ENCODE results near the gene RASSF1. TPM values are rescaled to one million over a fixed set of nuclear protein-coding genes. Genes with fewer than 3 reads are reported as not detected.

Gene RASSF1, protein sequence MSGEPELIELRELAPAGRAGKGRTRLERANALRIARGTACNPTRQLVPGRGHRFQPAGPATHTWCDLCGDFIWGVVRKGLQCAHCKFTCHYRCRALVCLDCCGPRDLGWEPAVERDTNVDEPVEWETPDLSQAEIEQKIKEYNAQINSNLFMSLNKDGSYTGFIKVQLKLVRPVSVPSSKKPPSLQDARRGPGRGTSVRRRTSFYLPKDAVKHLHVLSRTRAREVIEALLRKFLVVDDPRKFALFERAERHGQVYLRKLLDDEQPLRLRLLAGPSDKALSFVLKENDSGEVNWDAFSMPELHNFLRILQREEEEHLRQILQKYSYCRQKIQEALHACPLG
- total RNA-seq (2014; rRNA removed; shearing (Covaris generic)): 51.7 and 77.8 TPM in 2 replicates

- DNase-seq (ENCODE audit: low read depth): peak; percentile 81
Observed at GRCh38 chr3:50340448-50341329, at the start of gene RASSF1. Gene RASSF1, minus strand, starts transcription at chr3:50340836. Its CDS starts 31 bp downstream, at chr3:50340805.

DNA sequence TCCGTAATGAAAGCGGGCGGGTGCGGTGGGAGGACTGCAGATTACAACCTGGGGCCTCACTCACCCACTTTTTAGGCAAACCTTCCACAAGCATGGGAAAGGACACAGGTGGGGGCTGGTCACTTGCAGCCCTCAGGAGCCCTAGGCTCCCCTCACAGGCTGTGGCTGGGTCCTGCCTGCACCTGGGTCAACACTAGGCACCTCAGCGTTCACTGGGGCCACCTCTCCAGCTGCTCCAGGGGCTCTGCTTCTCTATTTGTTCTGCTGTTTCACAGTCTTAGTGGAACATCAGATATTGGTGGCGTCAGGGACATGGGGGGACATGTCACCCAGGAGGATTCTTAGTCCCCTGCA is 48.8 kb upstream of the RASSF1 start:
- no peak for DNase-seq (ENCODE audit: low read depth)

GRCh38 chr3:50388720-50389413 is 48.2 kb upstream of the RASSF1 start:
- DNase-seq (ENCODE audit: low read depth): no peak

DNA sequence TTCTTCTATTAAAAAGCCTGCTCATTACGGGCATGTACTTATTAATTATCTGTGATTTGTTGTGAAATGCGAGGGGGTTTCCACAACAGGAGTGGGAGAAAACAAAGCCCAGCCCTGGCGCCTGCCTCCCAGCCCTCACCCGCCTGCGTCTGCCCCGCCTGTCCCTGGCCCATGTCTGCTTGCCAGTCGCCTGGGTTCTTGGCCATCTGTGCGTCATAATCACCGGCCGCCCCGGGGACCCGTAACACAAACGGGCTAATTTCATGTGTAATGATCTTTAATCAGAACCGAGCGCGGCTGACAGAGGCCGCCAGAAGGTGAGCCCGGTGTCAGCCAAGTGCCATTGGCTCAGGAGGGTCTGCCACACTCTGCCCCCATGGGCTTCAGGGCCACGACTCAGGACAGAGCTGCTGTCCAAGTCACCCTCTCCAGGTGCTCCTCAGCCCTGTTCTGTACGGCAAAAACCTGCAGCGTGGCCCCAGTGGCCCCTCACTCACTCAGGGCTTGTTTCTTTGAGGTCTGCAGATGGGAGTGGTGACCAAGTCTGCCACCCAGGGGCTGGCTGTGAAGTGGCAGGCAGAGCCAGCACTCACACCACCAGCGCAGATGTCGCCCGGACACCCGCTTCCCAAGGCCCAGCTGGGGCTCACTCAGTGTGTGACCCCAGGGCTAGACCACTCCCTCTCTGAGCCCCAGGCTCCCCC is 47.5 kb upstream of the RASSF1 start:
- DNase-seq (ENCODE audit: low read depth): no peak

- no peak for DNase-seq (ENCODE audit: low read depth)
Observed at GRCh38 chr3:50385754-50386153, 45.1 kb upstream of the RASSF1 start.

GRCh38 chr3:50383750-50384149 is 43.1 kb upstream of the RASSF1 start:
- DNase-seq (ENCODE audit: low read depth): no peak

GRCh38 chr3:50382722-50383121 is 42.1 kb upstream of the RASSF1 start:
- no peak for DNase-seq (ENCODE audit: low read depth)

GRCh38 chr3:50381383-50381782 is 40.7 kb upstream of the RASSF1 start:
- no peak for DNase-seq (ENCODE audit: low read depth)

DNA sequence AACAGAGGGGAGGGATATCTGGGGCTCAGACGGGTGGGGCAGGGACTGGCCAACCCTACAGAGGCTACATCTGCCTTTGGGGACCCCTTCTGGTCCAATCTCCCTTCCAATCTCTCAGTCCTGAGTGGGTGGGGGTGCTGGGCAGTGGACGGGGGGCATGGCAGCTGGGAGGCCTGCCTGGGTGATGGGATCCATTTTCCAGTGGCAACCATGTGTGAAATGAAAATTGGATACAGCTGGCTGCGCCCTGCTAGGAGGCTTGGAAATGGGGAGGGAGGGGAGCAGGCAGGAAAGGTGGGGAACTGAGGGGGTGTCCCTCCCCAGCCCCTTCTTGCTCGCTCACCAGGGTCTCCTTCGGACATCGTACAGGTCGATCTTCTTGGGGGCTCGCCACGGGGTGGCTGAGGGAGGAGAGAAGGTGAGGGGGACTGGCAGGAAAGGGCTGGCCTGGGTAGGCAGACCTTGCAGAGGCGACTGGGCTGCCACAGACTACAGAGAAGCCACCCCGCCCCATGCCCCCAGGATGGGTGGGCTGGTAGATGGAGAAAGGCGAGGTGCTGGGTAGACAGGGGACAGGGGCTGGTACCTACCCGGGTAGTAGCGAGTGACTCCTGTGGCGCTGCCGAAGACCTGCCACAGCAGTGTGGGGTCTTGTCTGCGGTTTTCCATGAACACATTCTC is 39.9 kb upstream of the RASSF1 start:
- DNase-seq (ENCODE audit: low read depth): no peak

GRCh38 chr3:50378757-50379156 is 38.1 kb upstream of the RASSF1 start:
- DNase-seq (ENCODE audit: low read depth): no peak

- no peak for DNase-seq (ENCODE audit: low read depth)
Observed at GRCh38 chr3:50378024-50378423, 37.4 kb upstream of the RASSF1 start.

DNA sequence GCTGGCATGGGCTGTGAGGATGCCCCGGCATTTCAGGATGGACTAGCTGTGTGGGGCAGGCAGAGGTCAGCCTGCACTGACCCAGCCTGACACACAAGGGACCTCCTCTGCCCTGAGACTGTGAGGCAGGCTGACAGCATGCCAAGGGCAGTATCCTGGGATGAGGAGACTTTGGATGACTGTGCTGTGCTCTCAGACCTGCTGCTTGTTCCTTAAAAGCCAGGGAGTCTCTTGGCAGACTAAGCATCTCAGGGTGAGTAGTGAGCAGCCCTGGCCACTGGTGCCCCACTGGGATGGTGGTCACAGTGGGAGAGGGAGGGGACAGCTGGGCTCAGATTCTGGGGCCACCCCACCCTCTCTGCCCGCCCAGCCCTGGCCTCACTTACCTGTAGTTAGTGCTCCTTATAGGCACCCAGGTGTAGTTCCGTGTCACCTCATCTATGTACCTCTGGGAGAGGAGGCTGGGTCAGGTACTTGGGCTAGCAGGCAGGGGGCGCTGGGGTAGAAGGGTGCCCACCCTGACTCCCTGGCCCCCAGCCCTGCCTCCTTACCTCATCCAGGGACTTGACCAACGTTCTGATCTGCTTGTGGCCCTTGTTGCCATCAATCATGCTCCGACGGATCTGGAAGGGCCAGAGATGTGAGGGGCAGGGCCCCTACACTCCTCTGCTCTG is 34.8 kb upstream of the RASSF1 start:
- no peak for DNase-seq (ENCODE audit: low read depth)

- no peak for DNase-seq (ENCODE audit: low read depth)
Observed at GRCh38 chr3:50374363-50375257, 34.0 kb upstream of the RASSF1 start.

- DNase-seq (ENCODE audit: low read depth): no peak
Observed at GRCh38 chr3:50373146-50374051, 32.8 kb upstream of the RASSF1 start.

GRCh38 chr3:50372349-50372748 is 31.7 kb upstream of the RASSF1 start:
- DNase-seq (ENCODE audit: low read depth): no peak

- DNase-seq (ENCODE audit: low read depth): no peak
Observed at GRCh38 chr3:50371133-50371685, 30.6 kb upstream of the RASSF1 start.

DNA sequence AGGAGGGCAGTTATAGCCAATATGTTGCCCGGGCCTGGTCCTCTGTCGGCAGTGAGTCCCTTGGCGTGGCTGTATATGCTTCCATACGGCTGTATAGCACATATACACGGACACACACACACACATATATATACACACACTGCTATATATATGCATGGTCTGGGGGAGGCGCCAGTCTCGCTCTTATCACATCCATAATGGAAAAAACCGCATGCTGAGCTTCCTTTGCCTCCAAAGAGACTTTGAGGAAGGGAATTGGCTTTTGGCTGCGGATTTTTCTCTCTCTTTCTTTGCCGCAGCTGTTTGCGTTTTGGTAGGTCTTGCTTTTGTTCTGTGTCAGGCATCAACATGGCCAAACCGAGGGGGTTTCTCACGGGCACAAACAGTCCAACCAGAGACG is 30.0 kb upstream of the RASSF1 start:
- DNase-seq (ENCODE audit: low read depth): no peak

- no peak for DNase-seq (ENCODE audit: low read depth)
Observed at GRCh38 chr3:50369012-50369670, 28.5 kb upstream of the RASSF1 start.
